Raji (cell line): ENCODE results near the gene RNF17.

ENCODE experiments used
- POLR2A ChIP-seq: IDR thresholded peaks from 2 replicates; pipeline ENCODE4 v1.6.1; 2011; ENCODE audit warnings: low read depth, low read length, control low read depth; ENCODE audit not compliant: insufficient read depth

The RNF17 gene

DNA sequence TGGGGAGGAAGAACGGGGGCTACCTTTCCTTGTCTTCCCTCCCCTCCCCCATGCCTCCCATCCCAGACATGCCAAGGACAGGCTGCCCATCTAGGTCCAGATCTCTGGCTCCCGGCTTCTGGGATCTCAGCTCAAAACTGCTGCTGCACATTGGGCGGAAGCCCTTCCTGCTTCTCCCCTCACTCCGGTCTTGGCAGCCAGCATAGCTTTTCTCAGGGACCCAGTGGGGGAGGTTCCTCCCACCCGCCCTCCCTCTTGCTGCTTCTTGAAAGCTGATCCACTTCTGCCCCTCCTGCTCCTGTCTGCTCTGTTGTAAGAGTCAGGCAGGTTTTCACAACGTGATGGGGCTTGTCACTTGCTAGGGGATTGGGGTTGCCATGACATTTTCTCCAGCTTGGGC, 21.7 kb upstream of the RNF17 start:
- TF ChIP-seq POLR2A = no peak

DNA sequence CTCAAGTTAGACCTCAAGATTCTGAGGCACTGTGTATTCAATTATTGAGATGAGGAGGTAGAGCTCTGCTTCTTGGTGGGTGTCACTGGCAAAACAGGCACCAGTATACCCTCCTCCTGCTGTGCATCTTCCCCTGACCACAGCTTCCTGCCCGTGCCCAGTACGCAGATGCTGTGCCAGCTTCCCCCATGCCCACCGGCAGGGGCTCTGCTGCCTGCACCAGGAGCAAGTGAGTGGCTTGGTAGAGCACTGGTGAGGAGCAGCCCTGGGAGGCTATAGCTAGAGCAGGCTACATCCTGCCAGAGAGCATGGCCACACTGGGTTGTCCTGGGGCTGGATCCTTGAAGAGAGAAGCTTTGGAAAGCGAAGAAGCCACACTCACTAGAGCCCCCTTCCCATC, 21.0 kb upstream of the RNF17 start:
- TF ChIP-seq POLR2A = no peak

DNA sequence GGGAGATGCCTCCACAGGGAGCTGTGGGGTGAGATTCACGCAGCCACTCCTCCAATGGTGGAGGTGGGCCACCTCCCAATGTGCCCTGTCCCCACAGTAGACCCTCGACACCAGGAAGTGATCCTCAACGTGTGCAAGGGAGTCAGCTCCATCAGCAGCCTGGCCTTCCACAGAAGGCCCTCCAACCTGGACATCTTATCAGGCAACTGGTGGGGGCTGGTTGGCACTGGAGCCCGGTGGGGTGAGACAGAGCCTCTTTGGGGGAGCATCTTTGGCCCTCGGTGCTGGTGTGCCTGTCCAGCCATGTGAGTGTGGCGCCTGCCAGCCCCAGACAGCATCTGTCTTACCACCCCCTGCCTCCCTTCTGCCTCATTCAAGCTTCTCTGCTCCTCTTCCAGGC, 19.7 kb upstream of the RNF17 start:
- TF ChIP-seq POLR2A = no peak

DNA sequence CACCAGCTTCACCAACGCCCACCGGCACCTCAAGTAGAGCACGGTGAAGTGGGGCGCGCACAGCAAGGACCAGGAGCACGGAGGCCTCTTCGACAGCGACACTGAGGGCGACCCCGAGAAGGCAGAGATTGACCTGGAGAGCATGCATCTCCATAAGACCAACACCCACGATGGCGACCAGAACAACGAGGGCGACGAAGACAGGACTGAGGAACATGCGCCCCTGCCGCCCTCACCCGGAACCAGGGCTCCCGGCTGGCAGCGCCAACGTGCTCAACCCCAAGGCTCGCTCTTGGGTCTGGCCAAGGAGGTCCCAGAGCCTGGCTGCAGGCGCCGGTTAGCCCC, 18.5 kb upstream of the RNF17 start:
- TF ChIP-seq POLR2A = no peak

DNA sequence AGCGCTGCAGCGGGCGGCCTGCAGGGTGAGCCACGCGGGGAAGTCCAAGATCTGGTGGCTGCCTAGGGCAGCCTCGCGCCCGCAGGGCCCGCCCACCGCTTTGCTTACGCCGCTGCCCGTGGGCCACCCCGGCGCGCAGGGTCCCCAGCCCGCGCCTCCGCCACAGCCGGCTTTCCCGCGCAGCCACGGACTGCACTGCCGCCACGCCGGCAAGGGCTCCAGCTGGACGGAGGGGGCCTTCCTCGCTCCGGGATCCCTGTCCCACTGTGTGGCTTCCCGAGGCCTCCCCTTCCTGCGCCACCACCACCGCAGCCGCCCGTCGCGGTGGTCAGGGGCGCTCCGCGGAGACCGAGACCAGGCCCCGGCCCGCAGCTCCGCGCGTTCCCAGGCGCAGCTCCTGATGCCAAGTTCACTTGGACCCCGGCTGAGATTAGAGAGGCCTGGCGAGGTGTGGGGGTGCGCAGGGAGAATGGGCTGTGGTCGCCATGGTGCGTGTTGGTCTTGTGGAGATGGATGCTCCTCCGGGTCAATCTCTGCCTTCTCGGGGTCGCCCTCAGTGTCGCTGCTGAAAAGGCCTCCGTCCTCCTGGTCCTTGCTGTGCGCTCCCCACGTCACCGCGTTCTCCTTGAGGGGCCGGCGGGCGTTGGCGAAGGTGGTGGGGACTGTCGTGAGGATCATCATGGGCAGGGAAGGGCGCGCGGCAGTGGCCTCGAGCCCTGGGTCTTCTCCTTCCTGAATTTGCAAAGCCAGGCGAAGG, 17.9 kb upstream of the RNF17 start:
- TF ChIP-seq POLR2A = no peak

DNA sequence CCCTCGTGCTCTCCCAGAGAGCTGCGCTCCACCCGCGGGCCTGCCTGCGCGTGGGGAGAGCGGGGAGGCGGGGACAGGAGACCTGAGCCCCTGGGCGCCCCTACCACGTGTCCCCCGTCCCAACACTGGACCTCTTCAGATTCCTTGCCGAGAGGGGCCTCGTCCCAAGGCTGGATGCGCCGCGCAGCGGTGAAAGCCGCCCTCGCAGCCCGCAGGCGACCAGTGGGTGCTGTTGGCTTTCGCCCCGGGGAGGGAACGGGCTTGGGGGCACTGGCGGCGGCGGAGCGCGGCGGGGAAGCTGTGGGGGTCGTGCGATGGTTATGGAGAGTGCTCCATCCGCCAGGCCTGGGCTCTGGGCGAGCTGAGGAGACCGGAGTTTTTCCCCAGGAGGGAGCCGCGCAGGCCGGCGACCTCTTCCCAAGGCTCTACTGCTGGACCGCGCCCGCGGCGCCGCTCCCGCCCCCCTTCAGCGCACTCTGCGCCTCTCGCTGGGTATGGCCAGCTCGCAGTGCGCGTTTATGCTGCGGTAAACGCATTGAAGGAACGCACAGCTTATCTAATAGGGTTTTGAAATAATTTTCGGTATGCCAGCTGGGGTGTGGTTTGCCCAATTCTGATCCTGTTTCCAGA, 17.2 kb upstream of the RNF17 start:
- no peak for TF ChIP-seq POLR2A

DNA sequence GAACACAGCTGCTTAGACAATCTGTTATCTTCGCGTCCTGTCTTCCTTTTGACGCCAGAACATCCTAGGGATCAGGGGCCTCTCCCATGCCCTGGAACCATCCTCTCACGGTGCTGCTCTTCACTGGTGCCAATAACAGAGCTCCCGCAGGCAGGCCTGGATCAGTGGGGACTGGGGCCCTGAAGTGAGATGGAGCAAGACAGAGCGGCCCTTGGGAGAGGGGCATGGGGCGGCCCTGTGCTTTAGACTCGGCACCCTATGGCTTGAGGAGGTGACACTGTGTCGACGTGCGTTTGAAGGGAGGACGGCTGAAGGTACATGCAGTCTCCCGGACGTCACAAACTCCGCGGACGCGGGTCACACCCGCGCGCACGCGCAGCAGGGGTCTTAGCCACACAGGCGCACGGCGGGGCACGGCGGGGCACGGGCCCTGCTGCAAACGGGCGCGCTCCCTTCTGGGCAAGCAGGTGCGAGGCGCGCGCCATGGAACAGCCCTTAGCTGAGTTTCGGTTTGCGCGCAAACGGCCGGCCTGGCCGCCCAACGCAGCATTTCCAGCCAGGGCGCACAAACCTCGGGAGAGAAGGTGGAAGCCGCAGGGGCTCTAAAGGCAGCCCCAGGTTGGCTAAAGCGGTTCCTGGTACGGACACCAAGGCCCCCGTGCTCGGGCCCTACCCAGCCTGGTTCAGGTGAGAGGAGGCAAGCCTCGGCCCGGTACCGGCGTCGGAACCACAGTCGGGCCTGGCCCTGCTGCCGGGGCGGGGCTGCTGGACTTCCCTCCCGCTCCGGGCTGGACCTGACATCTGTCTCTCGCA, 16.5 kb upstream of the RNF17 start:
- TF ChIP-seq POLR2A = no peak

DNA sequence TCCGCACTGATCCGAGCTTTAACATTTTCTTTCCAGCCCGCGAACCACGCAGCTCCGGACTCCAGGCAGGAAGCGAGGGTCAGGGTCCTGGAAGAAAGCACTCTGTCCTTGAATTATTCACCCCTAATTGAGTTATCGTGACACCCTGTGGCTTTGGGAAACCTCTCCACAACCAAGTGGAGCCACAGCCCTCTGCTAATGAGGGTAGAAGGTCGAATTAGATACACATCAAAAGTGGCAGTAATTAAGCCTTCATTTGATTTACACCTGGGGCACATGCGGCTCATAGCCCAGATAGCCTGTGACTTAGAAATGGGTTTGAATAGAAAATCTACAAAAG, 15.9 kb upstream of the RNF17 start:
- TF ChIP-seq POLR2A = no peak

DNA sequence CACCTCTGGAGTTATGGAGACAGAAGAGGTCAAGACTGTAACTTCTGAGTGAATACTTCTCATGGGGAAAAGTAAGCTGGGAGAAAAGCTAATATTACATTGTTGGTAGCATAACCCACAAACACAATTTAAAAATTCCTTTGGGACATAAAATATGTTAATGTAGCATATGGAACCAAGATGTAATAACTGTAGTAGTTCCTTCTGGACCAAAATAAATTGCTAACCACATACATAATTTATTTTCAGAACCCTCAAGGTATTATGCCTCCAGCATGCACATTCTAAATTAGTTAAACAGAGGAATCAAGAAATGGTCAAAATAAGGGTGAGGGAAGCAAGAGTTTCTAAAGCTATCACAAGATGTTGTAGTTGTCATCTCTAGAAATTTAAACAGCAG, 4.8 kb upstream of the RNF17 start:
- TF ChIP-seq POLR2A = no peak

DNA sequence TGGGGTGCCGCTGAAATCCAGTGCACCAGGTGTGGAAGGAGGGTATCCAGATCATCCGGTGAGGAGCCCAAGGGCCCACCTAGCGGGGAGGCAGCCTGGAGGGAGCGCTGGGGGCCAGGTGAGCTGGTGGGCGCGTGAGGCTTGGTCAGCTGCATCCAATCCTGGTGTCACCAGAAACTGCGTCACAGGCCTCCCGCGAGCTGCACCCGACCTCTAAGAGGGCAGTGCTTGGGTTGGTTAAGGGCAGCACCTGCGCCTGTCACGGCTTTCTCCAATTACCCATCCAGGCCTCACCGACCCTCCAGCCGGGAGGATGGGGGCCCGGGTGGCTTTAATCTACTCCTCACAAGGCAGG, 284 bp downstream of the RNF17 start:
- TF ChIP-seq POLR2A = no peak

DNA sequence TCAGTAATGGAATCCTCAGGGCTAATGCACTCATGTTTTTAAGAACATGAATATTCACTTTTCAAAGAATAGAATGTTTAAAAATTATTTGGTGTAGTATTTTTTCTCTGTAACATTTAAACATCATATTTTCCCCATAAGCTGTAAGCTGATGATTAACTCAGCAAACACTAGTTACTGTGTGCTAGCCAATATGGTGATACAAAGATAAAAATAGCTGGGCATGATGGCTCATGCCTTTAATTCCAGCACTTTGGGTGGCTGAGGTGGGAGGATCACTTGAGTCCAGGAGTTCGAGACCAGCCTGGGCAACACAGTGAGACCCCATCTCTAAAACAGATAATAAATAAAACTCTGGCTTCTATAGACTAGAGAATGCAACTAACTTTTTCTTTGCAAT, 13.2 kb downstream of the RNF17 start:
- no peak for TF ChIP-seq POLR2A

DNA sequence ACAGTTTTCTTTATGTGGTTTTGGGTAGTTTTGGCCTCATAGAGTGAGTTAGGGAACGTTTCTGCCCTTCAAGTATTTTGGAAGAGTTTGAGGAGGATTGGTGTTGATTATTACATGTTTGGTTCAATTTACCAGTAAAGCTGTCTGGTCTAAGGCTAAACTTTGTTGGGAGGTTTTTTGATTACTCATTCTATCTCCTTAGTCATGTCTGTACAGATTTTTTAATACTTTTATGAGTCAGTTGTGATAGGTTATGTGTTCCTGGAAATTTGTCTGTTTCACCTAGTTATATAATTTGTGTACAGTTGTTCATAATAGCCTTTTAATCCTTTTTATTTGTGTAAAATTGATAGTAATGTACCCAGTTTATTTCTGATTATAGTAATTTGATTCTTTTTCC, 20.4 kb downstream of the RNF17 start:
- no peak for TF ChIP-seq POLR2A

DNA sequence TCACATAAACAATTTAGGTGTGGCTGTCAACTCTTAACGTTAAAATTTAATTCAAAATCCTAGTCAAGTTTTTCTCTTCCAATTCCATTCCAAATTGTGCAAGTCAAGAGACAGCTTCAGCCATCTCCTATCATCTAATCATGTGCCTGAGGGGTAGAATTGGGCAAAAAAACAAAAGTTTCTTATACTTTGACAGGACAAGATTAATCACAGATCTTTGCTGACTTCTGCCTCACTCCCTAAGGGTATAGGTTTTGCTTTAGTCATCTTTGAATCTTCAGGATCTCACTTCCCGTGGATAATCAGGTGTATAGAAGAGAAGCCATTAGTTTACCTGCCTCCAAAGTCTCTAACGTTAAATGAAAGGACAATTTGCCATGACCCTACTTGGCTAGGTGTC, 24.6 kb downstream of the RNF17 start:
- no peak for TF ChIP-seq POLR2A

DNA sequence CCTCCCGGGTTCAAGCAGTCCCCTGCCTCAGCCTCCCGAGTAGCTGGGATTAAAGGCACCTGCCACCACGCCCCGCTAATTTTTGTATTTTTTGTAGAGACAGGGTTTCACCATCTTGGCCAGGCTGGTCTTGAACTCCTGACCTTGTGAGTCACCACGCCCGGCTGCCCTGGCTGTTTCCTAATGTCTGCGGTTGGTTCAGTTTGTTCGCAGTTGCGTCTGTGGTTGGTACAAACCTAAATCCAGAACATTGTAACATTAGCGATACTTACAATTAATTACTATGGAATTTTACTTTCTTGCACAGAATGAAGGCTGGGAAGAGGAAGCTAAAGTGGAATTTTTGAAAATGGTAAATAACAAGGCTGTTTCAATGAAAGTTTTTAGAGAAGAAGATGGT, 38.1 kb downstream of the RNF17 start:
- no peak for TF ChIP-seq POLR2A

DNA sequence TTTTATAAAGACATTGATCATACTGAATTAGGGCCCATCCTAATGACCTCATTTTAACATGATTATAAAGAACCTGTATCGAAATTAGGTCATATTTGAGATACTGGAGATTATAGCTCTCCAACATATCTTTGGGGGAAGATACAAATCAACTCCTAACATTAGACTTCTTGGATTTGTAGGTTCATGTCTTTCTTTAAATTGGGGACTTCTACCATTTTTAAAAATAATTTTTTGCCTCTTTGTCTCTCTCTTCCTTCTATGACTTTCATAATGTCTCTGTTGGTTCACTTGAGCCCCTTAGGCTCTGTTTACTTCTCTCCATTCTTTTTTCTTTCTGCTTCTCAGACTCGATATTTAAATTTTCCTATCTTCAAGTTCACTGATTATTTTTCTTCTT, 57.2 kb downstream of the RNF17 start:
- no peak for TF ChIP-seq POLR2A

DNA sequence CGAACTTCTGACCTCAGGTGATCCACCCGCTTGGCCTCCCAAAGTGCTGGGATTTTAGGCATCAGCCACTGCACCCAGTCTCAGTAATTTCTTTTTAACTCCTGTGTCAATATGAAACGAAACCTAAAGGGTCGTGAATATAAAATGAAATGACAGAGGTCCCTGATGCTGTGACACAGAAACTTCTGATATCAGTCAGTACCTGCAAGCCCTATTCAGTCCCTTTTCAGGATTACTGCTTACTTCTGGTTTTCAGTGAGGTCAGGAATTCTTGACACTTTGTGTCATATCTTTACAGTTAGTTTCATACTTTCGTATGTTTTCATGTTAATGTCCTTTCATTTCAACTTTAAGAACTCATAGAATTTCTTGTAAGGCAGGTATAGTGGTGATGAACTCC, 58.7 kb downstream of the RNF17 start:
- no peak for TF ChIP-seq POLR2A
